Uterus (tissue), 4 donors: ENCODE data around the gene LCN10. TPM values are rescaled to one million over a fixed set of nuclear protein-coding genes. Genes with fewer than 3 reads are reported as not detected.
A peak's percentile ranks its signal among the peaks of the same experiment; 100 is the strongest.
"Not testable (repeated sequence)": the region's sequence is repeated elsewhere in the genome, so short reads cannot be mapped to it uniquely, and the experiment has no call there.

Experiments
- DNase-seq, 2 donors: peaks; one replicate each; pipeline ENCODE4 v3.0.0-alpha.2; 2019 to 2020
- H3K27ac ChIP-seq, 2 donors: fragments of 200-600 bp; sonication (generic); 1 replicate in 1 of 2; 2 replicates in 1 of 2; pipeline ENCODE4 v1.5.1; 2016 to 2018
- H3K27me3 ChIP-seq, 2 donors: fragments of 200-600 bp; sonication (generic); one replicate each; pipeline ENCODE4 v1.5.1; 2018 to 2019; ENCODE audit warnings: control low read depth in 1 of 2
- H3K36me3 ChIP-seq, 2 donors: fragments of 200-600 bp; sonication (generic); one replicate each; pipeline ENCODE4 v1.5.1; 2019; ENCODE audit warnings: control low read depth in 1 of 2
- H3K4me1 ChIP-seq, 2 donors: fragments of 200-600 bp; sonication (generic); one replicate each; pipeline ENCODE4 v1.5.1; 2018 to 2019; ENCODE audit warnings: control low read depth in 1 of 2
- H3K4me3 ChIP-seq, 2 donors: fragments of 200-600 bp; sonication (generic); 1 replicate in 1 of 2; 2 replicates in 1 of 2; pipeline ENCODE4 v1.5.1; 2018 to 2019; ENCODE audit warnings: mild to moderate bottlenecking in 1 of 2
- H3K9me3 ChIP-seq, 2 donors: fragments of 200-600 bp; sonication (generic); one replicate each; pipeline ENCODE4 v1.5.1; 2019; ENCODE audit warnings: control low read depth in 1 of 2
- POLR2A ChIP-seq, 2 donors: fragments of 450-650 bp; IDR thresholded peaks; one replicate each; pipeline ENCODE4 v1.6.1; 2016; ENCODE audit warnings: antibody characterized with exemption in 2 of 2, mild to moderate bottlenecking in 1 of 2, moderate library complexity in 1 of 2
- intact Hi-C: fragments of 100-400 bp; cut with DNase I; formaldehyde crosslinking; loops from one replicate; pipeline ENCODE4 v1.15.1; 2023; ENCODE audit warnings: low total_unique reads
- total RNA-seq, 4 donors: library from RNA; depleted of rRNA in 3 of 4; stranded (reverse); fragments of >200 nt in 3 of 4; gene quantifications; one replicate each; pipeline versions ENCODE4 v1.1.0 to v1.2.4, GENCODE V29; 2014 to 2023
- TF ChIP-seq, protein P1 (sequence below), 4 experiments: fragments of 200-600 bp in 2 of 4; fragments of 450-650 bp in 2 of 4; sonication (generic) in 2 of 4; IDR thresholded peaks; one replicate each; pipeline ENCODE4 v1.5.1; 2016 to 2019; ENCODE audit warnings: antibody characterized with exemption in 4 of 4, mild to moderate bottlenecking in 2 of 4, moderate library complexity in 1 of 4
- donor health status: DM: yes; HTN: yes; CAD: no.

LCN10 gene
- total RNA-seq, 4 donors from 2014 or later: 0.55 to 81.4 (median 20.4) TPM

DNA sequence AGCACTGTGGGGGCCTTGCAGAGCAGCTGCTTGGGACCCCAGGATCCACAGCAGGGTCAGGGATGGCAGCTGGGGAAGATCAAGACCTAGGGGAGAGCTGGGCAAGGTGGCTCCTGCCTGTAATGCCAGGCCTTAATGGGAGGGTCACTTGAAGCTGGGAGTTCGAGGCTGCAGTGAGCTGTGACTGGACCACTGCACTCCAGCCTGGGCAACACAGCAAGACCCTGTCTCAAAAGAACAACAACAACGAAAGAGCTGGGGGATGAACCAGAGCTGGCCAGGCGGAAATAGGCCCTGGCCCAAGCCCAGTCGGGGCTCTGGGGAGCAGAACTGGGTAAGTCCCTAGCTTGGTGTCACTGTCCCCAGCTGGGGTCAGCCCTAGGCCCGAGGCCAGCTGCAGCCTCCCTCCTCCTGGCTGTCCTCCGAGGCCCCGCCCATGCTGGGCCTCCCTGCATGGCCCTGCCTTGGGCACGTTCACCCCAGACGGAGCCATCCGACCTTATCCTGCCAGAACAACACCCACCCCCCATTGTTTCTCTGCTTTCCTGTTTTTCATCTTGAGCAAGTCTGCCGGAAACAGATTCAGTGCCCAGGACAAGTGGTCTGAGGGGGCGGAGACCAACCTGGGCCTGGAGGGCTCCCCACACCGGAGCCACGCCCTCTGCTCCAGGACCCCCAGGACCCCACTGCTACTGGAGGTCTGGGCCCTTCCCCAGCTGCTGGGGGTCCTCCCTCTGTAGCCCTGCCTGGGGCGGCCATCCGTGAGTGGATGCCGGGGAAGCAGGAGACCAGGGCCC lies 28.4 kb downstream of the LCN10 start:
- Histone ChIP-seq H3K9me3 (no peaks in the 10 kb centered on the region), H3K27me3 (no peaks in the 10 kb centered on the region), H3K4me3 (no peak overlapping the region), H3K27ac (peak overlapping the region; percentile 64 to 72), H3K36me3 (no peaks in the 10 kb centered on the region), H3K4me1 (peaks cover 0 to 7% of the 10 kb centered on the region in 2 donors)
- TF ChIP-seq, protein P1, sequence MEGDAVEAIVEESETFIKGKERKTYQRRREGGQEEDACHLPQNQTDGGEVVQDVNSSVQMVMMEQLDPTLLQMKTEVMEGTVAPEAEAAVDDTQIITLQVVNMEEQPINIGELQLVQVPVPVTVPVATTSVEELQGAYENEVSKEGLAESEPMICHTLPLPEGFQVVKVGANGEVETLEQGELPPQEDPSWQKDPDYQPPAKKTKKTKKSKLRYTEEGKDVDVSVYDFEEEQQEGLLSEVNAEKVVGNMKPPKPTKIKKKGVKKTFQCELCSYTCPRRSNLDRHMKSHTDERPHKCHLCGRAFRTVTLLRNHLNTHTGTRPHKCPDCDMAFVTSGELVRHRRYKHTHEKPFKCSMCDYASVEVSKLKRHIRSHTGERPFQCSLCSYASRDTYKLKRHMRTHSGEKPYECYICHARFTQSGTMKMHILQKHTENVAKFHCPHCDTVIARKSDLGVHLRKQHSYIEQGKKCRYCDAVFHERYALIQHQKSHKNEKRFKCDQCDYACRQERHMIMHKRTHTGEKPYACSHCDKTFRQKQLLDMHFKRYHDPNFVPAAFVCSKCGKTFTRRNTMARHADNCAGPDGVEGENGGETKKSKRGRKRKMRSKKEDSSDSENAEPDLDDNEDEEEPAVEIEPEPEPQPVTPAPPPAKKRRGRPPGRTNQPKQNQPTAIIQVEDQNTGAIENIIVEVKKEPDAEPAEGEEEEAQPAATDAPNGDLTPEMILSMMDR (IDR thresholded peaks at IDR 0.05): no peak
- DNase-seq: peak in 1 of 2 donors; percentile 58
- intact Hi-C loops: no loop called here

DNA sequence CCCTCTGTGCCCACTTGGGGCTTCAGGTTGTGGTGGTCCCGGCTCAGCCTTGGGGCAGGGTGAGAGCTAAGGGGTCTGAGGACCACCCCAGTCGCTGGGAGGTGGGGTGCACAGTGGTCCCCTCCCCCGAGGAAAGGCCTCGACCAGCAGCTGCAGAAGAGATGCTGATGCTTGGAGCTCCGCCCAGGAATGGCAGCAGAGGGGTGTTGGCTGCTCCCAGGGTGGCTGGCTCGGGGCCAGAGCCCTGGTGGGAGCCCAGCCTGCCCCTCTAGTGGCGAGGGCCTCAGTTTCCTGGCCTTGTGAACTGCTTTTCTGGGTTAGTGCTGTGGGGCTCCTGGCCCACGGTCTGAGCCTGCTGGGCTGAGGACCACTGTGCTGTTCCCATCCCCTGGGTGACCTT lies 29.2 kb downstream of the LCN10 start:
- H3K36me3 ChIP-seq: no peaks in the 10 kb centered on the region
- no peak for DNase-seq
- TF ChIP-seq POLR2A (IDR thresholded peaks at IDR 0.05): no peak
- TF ChIP-seq, protein P1 (IDR thresholded peaks at IDR 0.05): no peak
- H3K27ac ChIP-seq: peak overlapping the region; percentile 64 to 66
- intact Hi-C loops: no loop called here
- peak overlapping the region in 1 of 2 donors; percentile 36 for H3K4me3 ChIP-seq
- H3K9me3 ChIP-seq: no peaks in the 10 kb centered on the region
- peaks cover 0 to 7% of the 10 kb centered on the region in 2 donors for H3K4me1 ChIP-seq
- no peaks in the 10 kb centered on the region for H3K27me3 ChIP-seq

DNA sequence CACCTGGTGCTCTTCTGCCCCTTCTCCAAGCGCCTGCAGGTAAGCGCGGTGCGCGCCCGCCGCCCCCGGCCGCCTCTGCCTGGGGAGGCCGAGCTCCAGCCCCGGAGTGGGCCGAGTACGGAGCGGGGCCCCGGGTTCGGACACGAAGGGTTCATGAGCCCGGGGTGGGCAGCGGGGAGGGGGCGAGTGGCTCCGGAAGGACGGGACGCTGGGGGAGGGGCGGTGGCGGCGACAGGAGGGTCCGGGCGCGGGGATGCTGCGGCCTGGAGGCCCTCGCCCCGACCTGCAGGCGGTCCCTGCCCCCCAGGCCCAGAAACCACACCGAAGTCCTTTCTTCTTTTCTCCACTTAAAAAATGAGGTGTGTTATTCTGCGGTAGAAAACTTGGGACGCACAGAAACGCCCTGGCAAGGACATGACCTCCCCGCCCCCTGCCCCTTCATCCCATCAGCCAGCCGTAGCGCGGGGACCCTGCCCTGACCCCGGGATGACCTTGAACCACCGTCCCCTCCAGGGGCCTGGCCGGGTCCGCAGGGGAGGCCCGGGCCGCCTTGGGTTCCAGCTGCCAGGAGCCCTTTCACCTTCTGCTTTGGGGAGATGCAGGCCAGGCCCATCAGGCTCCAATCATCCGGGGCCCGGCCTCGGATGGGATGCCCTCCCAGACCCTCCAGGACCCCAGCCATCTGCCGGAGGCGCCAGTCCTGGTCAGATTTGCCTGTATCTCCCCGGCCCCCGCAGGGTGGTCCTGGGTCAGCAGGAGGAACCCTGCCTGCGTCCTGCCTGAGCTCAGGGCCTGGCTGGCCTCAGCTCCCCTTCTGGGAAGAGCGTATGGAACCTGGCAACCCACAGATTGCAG lies 29.8 kb downstream of the LCN10 start:
- no peak for DNase-seq
- peak overlapping the region; percentile 64 to 66 for H3K27ac ChIP-seq
- H3K4me1 ChIP-seq: peaks cover 0 to 7% of the 10 kb centered on the region in 2 donors
- no peaks in the 10 kb centered on the region for H3K9me3 ChIP-seq
- H3K27me3 ChIP-seq: no peaks in the 10 kb centered on the region
- H3K4me3 ChIP-seq: peak overlapping the region; percentile 36 to 53
- H3K36me3 ChIP-seq: no peaks in the 10 kb centered on the region
- intact Hi-C loops: no loop called here
- TF ChIP-seq POLR2A (IDR thresholded peaks at IDR 0.05): no peak
- TF ChIP-seq, protein P1 (IDR thresholded peaks at IDR 0.05): no peak

DNA sequence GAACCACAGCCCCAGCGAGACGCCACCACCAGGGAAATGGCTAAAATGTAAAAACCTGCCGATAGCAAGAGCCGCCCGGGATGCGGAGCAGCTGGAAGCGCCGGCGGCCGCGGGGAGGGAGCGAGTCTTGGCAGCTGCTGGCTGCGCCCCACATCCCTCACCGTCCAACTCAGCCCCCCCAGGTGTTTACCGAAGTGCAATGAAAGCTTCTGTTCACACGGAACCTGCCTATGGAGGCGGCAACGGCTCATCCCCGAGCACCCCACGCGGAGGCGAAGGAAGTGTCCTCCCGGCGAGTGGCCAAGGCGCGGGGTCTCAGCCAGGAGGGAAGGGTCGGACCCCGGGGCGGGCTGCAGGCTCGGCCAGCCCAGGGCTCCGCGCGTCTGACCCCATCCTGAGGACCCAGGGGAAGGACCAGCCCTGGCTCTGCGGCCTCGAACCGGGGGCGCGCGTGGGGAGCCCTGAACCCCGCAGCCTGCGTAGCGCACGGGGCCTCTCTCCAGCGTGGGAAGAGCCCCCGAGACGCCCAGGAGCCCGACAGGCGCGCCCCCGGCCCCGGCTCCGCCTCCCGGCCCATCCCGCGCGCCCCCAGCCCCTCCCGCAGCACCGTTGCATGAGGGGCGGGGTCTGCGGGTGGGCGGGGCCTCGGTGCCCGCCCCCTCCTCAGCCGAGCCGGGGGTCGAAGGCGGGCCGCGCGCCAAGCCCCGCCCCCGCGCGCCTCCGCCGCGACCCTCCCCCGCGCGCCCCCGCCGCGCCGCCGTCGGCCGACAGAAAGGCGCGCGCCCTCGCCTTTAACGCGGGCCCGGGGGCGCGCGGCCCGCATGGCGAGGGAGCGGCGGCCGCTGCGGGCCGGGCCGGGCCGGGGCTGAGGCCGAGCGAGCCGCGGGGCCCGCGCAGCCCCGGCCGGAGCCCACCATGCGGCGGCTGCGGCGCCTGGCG lies 30.7 kb downstream of the LCN10 start, which contains the start of gene DIPK1B:
TSS of gene DIPK1B (plus strand) at position 822 of the 939 bp plus-strand sequence. CDS start at position 916, 94 bp downstream.
- H3K27ac ChIP-seq: peak within 1 kb of the TSS; percentile 64 to 66
- TF ChIP-seq, protein P1 (IDR thresholded peaks at IDR 0.05): no peak
- TF ChIP-seq POLR2A (IDR thresholded peaks at IDR 0.05): no peak
- H3K9me3 ChIP-seq: no peaks in the 10 kb centered on the region
- H3K27me3 ChIP-seq: no peaks in the 10 kb centered on the region
- peak within 1 kb of the TSS; percentile 36 to 53 for H3K4me3 ChIP-seq
- no peaks in the 10 kb centered on the region for H3K36me3 ChIP-seq
- H3K4me1 ChIP-seq: peaks cover 0 to 7% of the 10 kb centered on the region in 2 donors
- intact Hi-C loops: no loop called here
- DNase-seq: no peak

DNA sequence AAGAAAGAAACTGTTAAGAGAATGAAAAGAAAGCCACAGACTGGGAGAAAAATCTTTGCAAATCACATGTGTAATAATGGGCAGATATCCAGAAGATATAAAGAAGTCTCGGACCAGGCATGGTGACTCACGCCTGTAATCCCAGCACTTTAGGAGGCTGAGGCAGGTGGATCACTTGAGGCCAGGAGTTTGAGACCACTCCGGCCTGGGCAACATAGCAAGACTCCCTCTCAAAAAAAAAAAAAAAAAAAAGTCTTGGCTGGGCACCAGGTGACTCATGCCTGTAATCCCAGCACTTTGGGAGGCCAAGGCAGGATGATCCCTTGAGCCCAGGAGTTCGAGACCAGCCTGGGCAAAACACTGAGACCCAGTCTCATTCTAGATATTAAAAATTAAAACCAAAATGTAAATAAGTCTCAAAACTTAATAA lies 31.5 kb downstream of the LCN10 start:
- H3K4me3 ChIP-seq, H3K4me1 ChIP-seq, intact Hi-C loops, H3K9me3 ChIP-seq, H3K36me3 ChIP-seq, H3K27me3 ChIP-seq: not testable (repeated sequence)
- DNase-seq: peak in 1 of 2 donors; percentile 55
- peak overlapping the region in 1 of 2 donors; percentile 22 for H3K27ac ChIP-seq
